Stimulated activated CD4-positive, alpha-beta T cell treated with anti-CD3 and anti-CD28 coated beads, Interleukin-4, amount 100 ng/mL, for 24 hours (primary cell): ENCODE measurements around the gene KCNMA1.

ENCODE experiments used
- DNase-seq: peaks from one replicate; pipeline ENCODE4 v3.0.0-alpha.2; 2020

KCNMA1 gene

DNA sequence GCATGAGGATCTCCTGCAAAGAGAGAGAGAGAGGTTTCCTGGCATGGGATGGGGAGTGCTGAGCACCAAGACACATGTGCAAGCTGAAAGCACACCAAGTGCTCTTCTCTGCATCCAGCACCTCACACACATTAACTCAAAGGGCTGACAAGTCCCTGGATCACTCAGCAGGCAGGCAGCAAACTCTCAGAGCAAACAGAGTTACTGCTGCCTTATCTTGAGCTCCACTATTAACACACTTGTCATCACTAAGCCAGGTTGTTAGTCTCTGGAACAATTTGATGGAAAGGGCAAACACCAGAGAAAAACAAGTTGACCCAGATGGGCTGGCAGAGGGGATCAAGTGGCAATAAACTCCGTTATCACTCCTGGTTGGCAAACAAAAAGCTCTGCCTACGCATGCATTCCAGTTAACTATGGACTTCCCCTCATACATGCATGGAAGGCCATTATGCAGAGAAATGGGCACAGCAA lies 349.9 kb downstream of the KCNMA1 start:
- DNase-seq, result no peak

DNA sequence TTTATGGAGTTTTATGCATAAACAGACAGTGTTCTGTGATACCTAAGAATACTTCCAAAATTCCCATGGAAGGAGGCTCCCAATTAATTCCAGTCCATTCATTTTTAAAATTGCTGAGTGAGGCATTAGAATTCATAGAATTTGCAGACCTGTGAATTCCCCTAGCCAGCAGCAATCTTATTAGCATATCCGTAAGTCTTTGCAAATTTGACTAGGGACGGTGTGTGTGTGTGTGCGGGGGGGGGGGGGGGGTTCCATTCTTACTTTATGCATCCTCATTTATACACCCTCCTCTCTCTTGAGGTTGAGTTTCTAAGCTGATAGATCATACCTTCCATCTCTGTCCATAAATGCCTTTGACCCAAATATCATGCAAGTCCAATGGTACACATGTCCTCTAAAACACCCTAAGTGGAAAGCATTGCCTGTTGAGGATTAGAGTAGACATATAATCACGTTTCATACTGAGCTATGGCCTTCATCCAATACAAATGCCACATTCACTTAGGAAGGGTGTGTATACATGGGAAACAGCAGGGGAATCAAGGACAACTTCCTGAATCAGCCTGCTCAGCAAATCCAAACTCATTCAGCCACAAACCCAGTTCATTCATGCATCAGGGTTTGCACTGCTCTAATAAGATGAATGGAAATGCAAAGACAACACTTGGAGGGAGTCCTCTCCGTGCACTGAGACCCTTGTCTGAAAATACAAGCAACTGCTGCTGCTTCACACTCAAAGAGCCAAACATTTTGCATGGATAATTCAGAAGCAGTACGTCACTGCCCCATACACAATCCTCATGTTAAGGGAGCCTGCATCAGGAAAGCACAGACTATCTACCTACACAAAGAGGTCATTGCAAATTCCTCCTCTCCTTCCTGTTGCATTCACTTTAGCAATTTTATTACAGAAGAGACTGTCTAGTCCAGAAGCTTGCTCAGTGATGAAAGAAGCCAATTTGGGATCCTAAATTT lies 350.8 kb downstream of the KCNMA1 start:
- DNase-seq, result no peak

DNA sequence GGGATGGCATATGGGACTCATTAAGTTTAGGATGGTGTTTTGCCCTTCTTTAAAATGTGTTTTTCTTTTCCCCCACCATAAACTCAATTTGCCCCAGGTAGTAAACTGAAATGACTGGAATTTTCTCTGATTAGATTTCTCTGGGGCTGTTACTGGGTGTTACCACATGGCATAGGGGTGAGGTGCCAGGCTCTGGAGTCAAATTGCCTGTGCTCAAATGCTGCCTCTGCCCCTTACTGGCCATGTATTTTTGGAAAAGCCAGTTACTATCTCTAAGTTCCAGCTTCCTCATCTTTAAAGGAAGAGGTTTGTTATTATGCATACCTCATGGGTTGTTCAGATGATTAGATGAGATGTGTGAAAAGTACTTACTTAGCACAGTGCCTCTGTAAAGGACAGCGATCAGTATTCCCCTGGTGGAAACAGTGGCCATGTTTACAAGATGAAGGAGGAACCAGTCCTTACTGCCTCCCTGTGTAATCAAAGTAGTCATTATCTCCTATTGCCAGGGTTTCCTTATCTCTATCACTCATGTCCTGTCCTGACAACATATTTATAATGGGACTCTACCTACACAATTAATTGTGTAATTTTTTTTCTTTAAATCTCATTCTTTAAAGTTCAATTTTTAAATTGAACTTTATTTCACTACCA lies 352.0 kb downstream of the KCNMA1 start:
- no peak for DNase-seq

GRCh38 chr10:77284797-77285196 lies 352.8 kb downstream of the KCNMA1 start:
- DNase-seq, result no peak

DNA sequence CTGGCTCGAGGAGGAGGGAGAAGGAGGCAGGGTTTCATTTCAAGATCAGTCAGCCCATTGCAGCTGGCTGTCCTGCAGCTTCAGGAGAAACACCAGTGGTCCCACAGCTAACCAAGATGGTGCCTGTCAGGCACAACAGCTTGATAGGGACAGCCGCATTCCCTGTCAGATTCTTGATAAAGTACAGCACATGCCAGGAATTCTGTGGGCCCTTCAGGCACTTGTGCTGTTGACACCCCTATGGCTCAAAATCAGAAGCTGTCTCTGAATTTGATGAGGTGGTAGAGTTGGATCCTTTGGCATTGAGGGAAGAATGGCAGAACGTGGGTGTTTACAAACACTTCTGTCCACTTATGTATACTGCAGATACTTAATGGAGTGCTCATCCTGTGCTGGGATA lies 354.3 kb downstream of the KCNMA1 start:
- DNase-seq, result no peak

DNA sequence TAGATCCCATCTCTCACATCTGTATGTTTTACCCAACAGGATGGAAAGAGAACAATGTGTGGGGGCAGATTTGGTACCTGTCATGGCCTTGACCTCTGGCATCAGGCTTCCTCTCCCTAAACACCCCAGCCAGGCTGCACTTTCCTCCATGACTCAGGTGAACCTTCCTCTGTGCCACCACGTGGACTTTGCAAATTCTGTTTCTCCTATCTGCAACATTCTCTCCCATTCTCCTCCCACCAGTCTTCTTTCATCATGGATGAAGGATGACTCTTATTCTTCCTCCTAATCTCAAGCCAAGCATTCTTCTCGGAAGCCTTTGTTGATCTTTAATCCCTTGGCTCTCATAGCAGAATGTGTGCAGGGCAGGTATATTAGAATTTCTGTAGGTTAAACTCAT lies 355.4 kb downstream of the KCNMA1 start:
- no peak for DNase-seq

- no peak for DNase-seq
Observed at GRCh38 chr10:77281719-77282118, 355.9 kb downstream of the KCNMA1 start.

GRCh38 chr10:77279207-77279606 lies 358.4 kb downstream of the KCNMA1 start:
- DNase-seq, result no peak

GRCh38 chr10:77274046-77274795 lies 363.4 kb downstream of the KCNMA1 start:
- no peak for DNase-seq

- no peak for DNase-seq
Observed at GRCh38 chr10:77269163-77269562, 368.4 kb downstream of the KCNMA1 start.

DNA sequence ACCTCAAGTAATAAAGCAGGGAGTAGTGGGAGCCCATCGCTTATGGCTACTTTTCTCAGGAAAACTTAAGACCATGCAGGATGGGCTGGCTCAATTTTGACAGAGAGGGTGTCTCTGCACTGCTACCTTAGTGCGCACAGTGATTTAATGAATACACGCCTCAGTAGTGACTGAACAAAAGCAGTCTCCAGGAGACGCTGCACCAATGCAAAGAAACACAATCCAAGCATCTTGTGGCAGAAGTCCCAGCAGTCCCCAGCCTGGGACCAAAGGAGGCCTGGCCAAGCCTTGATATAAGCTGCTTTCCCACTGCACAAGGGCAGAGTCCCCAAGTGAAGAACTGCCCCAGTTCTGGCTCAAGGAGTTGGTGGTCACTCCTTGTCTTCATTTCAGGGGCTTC lies 368.9 kb downstream of the KCNMA1 start:
- DNase-seq, result no peak

GRCh38 chr10:77267703-77268675 lies 369.6 kb downstream of the KCNMA1 start:
- DNase-seq, result no peak

DNA sequence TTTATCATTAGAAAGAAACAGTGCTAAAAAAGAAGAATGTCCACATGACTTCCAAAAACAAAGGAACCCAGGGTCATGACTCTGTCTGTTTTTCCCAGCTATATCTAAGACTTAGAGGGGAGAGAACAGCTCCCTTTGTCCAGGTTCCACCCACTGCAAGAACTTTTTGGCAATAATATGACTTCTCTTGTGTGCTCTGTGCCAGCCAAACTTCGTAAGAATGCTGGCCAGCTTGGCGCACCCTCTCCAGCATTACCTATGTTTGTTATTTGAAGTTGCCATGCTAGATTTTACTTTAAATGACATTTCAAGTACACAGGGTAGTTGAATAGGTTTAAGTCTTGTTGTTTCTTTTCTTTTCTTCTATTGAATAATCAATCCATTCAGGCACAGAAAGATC lies 371.4 kb downstream of the KCNMA1 start:
- no peak for DNase-seq

GRCh38 chr10:77264527-77264926 lies 373.1 kb downstream of the KCNMA1 start:
- no peak for DNase-seq

GRCh38 chr10:77264107-77264506 lies 373.5 kb downstream of the KCNMA1 start:
- no peak for DNase-seq

- DNase-seq, result no peak
Observed at GRCh38 chr10:77263700-77264099, 373.9 kb downstream of the KCNMA1 start.

- no peak for DNase-seq
Observed at GRCh38 chr10:77261146-77261545, 376.5 kb downstream of the KCNMA1 start.

- DNase-seq, result no peak
Observed at GRCh38 chr10:77259171-77259874, 378.3 kb downstream of the KCNMA1 start.

GRCh38 chr10:77256346-77256745 lies 381.3 kb downstream of the KCNMA1 start:
- DNase-seq, result no peak

GRCh38 chr10:77253556-77254064 lies 384.0 kb downstream of the KCNMA1 start:
- no peak for DNase-seq

- DNase-seq, result no peak
Observed at GRCh38 chr10:77253147-77253545, 384.5 kb downstream of the KCNMA1 start.
